Activated naive CD4-positive, alpha-beta T cell treated with anti-CD3 and anti-CD28 coated beads, Interleukin-2, amount 50 U/mL, for 16 hours (primary cell): ENCODE results near the gene PXDN.
"Not testable (repeated sequence)": the region's sequence is repeated elsewhere in the genome, so short reads cannot be mapped to it uniquely, and the experiment has no call there.

Experiments
- DNase-seq: peaks from one replicate; pipeline ENCODE4 v3.0.0-alpha.2; 2020

Gene PXDN

GRCh38 chr2:1739961-1740715 lies 4.2 kb downstream of the PXDN start:
- DNase-seq, result no peak

GRCh38 chr2:1739322-1739957 lies 4.9 kb downstream of the PXDN start:
- DNase-seq, result no peak

GRCh38 chr2:1738646-1739302 lies 5.5 kb downstream of the PXDN start:
- no peak for DNase-seq

- no peak for DNase-seq
These were observed 6.2 kb downstream of the PXDN start for GRCh38 chr2:1738163-1738562.

- no peak for DNase-seq
These were observed 7.3 kb downstream of the PXDN start for GRCh38 chr2:1736997-1737480.

GRCh38 chr2:1736045-1736444 lies 8.3 kb downstream of the PXDN start:
- no peak for DNase-seq

GRCh38 chr2:1733298-1733697 lies 11.0 kb downstream of the PXDN start:
- DNase-seq, result not testable (repeated sequence)

GRCh38 chr2:1731963-1732768 lies 12.1 kb downstream of the PXDN start:
- DNase-seq, result no peak

GRCh38 chr2:1731447-1731962 lies 12.8 kb downstream of the PXDN start:
- DNase-seq, result no peak

GRCh38 chr2:1730015-1730927 lies 14.0 kb downstream of the PXDN start:
- no peak for DNase-seq

GRCh38 chr2:1729242-1729641 lies 15.1 kb downstream of the PXDN start:
- no peak for DNase-seq

- no peak for DNase-seq
These were observed 15.5 kb downstream of the PXDN start for GRCh38 chr2:1728821-1729220.

GRCh38 chr2:1727796-1728474 lies 16.4 kb downstream of the PXDN start:
- DNase-seq, result no peak

- no peak for DNase-seq
These were observed 17.1 kb downstream of the PXDN start for GRCh38 chr2:1727101-1727771.

GRCh38 chr2:1726558-1726957 lies 17.8 kb downstream of the PXDN start:
- no peak for DNase-seq

GRCh38 chr2:1724351-1724750 lies 20.0 kb downstream of the PXDN start:
- not testable (repeated sequence) for DNase-seq

GRCh38 chr2:1723397-1724042 lies 20.8 kb downstream of the PXDN start:
- DNase-seq, result no peak

- no peak for DNase-seq
These were observed 21.6 kb downstream of the PXDN start for GRCh38 chr2:1722692-1723091.

- no peak for DNase-seq
These were observed 22.3 kb downstream of the PXDN start for GRCh38 chr2:1721706-1722646.
